GM18951 (cell line): ENCODE measurements around the gene MAP7.
"Not testable (repeated sequence)": the region's sequence is repeated elsewhere in the genome, so short reads cannot be mapped to it uniquely, and the experiment has no call there.

Source experiments
- POLR2A ChIP-seq: IDR thresholded peaks from 4 replicates; pipeline ENCODE4 v1.6.1; 2011; ENCODE audit warnings: mild to moderate bottlenecking; ENCODE audit not compliant: insufficient read length, insufficient read depth; ENCODE audit errors: extremely low read depth
- in situ Hi-C: fragments of 300-500 bp; cut with MboI; formaldehyde crosslinking; loops from one replicate; pipeline ENCODE4 v1.12.0; 2022; ENCODE audit warnings: low sequenced_read_pairs, mixed read lengths, inconsistent platforms; ENCODE audit not compliant: unreplicated experiment

The MAP7 gene

DNA sequence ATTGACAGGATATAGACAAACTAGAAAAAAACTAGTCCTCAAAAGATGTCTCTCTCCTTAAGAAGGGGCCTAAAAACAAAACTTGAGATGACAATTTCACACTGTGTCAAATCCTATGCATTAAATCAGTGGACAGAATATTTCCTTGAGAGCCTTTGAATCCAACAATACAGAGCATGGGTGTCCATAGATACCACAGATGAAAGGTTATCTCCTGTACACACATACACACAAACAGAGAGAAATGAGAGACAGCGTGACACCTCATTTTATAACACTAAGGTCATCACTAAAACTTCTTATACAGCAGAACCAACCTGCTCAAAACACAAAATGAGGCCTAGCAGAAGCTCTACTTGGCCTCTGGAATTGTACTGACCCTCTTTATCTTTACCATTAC is 55.5 kb downstream of the MAP7 start:
- in situ Hi-C loops: no loop called here
- TF ChIP-seq POLR2A: no peak

DNA sequence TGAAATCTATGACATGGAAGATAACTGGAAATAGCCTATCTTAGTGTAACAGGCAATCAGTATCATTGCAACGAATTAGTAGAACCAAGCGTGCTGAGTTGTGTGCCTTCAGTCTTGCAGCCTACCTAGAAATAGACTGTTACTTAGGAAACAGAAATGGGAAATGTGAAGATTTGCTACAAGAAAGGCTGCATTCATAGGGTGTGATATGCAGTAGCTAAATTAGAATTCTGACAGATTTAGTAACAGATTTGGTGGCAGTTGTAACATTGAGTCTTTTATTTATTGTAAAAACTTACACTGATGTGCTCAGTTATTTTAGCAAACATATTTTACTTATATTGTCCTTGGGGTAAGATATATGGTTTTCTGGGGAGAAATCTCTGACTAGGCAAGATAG is 56.2 kb downstream of the MAP7 start:
- no peak for TF ChIP-seq POLR2A
- in situ Hi-C loops: no loop called here

DNA sequence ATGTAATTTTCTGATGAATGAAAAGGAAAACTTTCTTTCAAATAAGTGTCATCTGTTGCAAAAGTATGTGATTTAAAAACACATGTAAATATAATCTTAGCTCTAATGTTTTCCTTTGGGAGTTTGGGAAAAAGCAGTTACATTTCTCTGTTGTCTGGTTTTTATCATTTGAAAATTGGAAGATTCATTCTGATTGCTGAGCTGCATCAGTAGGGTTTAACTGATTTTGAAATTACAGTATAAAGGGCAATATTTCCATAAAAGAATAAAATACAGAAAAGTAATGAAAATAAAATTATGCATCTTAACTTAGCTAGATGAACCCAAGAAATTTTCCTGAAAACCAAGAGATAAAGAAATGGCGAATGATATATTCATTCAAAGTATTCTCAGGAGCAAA is 57.8 kb downstream of the MAP7 start:
- in situ Hi-C loops: no loop called here
- no peak for TF ChIP-seq POLR2A

DNA sequence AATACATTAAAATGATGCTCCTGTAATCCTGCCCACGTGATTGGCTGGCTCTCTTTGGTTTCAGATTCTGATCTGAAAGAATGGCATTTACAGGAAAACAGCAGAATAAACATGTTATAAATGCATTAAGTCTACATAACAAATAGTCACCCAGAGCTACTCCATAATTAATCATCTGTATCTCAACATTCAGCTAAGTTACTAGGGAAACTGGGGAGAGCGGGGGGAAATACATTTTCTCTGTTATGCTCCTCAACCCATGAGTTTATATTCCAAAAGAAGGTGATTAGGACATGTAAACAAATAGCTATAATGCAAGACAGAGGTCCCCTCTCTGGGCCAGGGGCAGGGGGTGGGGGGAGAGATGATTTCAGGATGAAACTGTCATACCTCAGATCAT is 58.5 kb downstream of the MAP7 start:
- in situ Hi-C loops: no loop called here

DNA sequence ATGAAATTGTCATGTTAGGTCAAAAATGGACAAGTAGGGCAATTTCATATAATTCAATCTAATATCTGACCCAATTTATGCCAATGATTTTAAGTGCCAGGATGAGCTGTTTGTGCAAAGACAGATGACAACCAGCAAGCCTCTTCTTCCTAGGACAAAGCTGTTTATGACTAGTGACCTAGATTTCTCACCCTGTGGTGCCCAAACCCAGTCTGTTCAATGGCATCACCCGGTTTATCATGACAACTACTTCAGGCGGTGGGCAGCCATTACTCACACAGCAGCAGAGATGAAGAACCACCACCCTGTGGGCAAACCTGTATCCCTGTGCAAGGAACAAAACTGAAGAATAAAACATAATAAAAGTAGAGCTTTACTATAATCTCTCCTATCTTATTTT is 59.0 kb downstream of the MAP7 start:
- TF ChIP-seq POLR2A: no peak
- in situ Hi-C loops: no loop called here

More for the DNA sequence above, 58.5 kb downstream of the MAP7 start:
- no peak for TF ChIP-seq POLR2A

DNA sequence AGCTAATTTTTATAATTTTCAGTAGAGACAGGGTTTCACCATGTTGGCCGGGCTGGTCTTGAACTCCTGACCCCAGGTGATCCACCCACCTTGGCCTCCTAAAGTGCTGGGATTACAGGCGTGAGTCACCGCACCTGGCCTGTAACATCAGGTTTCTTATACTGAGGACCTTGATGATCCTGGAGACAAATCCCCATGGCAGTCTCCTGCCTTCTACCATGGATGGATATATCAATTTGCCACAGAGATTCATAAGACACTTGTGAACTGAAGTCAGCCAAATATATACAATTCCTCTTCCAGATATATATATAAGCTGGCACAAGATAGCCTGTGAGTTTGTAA is 60.6 kb downstream of the MAP7 start:
- in situ Hi-C loops: not testable (repeated sequence)

DNA sequence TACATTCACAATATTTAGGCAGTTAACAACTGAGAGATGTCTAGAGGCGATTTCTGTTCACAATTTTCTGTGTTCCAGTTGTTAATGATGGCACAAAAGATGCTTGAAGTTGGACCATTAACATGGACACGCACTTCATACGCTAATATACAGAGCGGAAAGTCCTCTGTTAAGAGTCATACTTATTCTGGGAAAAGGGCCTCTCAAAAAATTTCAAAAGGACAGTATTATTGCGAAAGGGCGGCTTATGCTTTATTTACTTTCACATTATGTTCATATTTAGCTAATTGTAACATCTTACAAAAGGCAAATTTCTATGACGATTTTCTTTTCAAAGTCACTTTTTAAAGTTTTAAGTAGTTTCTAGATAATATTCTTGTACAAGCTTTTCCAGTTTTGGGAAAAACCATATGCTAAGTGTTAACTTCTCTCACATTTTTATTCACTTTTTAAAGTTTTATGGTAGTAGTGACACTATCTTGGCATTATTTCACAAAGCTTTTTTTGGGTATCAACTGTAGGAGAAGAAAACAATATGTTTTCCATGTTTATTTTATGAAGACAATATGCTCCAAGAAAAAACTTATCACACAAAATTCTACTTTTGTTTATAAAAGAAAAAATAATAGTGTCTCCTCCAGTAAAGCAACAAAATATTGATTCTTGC is 62.3 kb downstream of the MAP7 start:
- no peak for TF ChIP-seq POLR2A
- in situ Hi-C loops: no loop called here

DNA sequence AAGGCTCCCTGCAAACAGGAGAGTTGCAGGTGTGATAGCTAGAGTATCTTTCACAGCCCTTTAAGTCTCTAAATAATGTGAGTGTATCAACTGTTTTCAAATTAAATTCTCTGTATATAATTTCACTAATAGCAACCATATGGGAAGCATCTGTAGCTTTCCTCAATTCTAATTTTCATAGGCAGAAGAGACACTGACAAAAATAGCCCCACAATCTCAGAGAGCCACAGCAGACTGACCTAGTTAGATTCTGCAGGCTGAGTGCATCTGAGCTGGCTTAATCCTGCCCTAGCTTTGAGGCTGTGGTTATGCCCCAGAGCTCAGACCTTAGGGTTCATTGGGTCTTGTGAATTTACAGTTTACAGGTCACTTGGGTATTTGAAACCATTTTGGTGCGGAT is 63.9 kb downstream of the MAP7 start:
- TF ChIP-seq POLR2A: no peak
- in situ Hi-C loops: no loop called here

DNA sequence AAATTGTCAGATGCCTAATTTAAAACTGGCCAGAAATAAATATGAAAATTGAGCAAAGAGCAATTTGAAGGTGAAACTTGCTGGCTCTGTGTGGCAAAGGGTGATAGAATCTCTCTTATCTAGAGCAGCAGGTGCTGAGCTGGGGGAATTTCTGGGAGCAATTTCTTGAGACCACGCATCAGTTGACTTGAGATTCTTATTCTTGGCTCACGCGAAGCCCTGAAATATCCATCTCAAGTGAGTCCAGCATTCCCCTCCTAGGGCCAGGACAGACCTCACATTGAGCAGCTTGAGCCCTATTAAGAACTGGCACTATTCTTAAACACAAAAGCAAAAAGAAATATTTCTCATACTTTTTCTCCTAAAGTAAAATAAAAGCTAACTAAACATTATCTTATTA is 66.3 kb downstream of the MAP7 start:
- no peak for TF ChIP-seq POLR2A
- in situ Hi-C loops: no loop called here

DNA sequence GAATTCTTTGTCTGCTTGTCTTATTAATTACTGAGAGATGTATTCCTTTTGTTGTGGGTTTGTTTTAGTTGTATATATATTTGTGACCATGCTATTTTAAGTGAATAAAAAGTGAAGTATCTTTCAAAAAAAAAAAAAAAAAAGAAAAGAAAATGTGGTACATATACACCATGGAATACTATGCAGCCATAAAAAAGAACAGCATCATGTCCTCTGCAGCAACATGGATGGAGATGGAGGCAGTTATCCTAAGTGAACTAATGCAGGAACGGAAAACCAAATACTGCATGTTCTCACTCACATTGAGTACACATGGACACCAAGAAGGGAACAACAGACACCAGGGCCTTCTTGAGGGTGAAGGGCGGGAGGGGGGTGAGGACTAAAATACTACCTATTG is 67.2 kb downstream of the MAP7 start:
- in situ Hi-C loops: not testable (repeated sequence)

DNA sequence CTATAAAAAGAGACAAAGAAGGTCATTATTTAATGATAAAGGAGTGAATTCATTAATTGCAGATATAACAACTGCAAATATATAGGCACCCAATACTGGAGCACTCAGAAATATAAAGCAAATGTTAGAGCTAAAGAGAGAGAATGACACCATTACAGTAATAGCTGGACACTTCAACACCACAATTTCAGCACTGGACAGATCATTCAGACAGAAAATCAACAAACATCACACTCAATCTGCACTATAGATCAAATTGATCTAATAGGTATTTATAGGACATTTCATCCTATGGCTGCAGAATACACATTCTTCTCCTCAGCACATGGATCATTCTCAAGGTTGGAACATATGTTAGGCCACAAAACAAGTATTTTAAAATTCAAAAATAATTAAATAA is 72.7 kb downstream of the MAP7 start:
- in situ Hi-C loops: no loop called here
- TF ChIP-seq POLR2A: no peak

DNA sequence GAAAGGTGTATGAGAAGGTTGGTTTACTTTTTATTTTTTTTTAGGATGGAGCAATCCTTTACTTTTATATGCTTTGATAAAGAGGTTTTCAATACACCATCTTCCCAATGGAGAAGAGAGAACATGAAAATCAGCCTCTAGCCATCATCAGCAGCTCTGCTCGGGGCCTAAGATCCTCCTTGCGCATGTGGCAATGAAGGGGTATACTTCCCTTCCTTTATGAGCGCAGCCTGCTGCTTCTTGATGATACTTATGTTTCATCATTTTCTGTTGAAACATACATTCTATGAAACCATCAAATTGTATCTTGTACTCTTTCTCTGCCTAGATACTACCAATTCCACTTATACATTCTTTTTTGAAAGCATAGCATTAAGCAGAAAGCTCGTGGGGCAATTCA is 74.5 kb downstream of the MAP7 start:
- in situ Hi-C loops: no loop called here
- no peak for TF ChIP-seq POLR2A

DNA sequence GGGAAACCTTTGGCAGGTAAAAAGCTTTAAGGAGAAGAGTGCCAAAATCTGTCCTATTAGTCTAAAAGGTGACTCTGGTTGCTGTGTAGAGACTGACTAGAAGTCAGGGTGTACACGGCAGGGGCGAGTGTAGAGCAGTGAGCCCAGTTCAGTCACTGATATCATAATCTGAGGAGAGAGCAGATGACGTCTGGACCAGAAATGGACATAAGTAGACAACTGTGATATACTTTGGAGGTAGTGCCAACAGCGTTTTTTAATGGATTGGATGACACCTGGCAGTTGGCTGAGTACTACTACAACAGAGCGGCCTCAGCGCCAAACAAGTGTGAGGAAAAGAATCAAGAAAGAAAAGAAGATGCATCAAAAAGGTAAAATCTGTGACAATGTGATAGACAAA is 76.0 kb downstream of the MAP7 start:
- TF ChIP-seq POLR2A: no peak
- in situ Hi-C loops: no loop called here

DNA sequence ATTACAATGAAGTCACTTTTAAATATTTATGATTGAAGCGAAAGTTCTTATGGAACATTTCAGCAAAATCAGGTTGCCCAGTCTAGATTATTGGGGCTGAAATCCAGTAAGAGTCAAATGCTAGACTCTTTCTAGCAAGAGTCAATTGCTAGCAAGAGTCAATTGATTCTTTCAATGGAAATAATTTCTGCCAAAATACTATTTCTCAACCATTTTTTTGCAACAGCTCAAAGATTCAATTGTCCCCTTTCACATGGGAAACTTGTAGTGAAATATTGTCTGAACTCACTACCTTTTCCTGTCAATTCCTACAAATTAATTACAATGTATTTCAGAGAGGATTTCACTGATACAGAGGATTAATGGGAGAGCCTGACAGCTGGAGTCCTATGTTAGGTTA is 78.3 kb downstream of the MAP7 start:
- in situ Hi-C loops: no loop called here
- no peak for TF ChIP-seq POLR2A

DNA sequence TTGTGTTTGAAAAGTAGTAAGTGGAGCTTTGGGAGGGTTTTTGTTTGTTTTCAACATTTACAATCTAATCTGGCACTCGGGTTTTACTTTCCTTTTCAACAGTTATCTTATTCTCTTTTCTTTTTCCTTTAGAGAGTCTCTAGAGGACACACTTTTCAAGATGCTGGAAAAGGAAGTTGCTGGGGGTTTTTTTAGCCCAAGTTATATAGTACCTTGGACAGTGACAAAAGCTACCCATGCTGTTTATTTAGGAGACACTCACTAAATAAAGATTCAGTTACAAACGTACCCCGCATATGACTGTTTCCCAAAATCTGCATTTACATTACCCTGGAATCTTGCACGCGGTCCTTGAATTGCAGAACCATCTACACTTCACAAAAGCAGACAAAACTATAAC is 78.8 kb downstream of the MAP7 start:
- in situ Hi-C loops: no loop called here
- no peak for TF ChIP-seq POLR2A
